Cardiac fibroblast (primary cell): Measurements from ENCODE around the gene PLEKHG7.
"Not testable (repeated sequence)": the region's sequence is repeated elsewhere in the genome, so short reads cannot be mapped to it uniquely, and the experiment has no call there.

Experiments
- DNase-seq, 2 donors: peaks; one replicate each; pipeline versions ENCODE4 v3.0.0 to v3.0.0-alpha.2; 2010; ENCODE audit warnings: low read depth in 2 of 2
- H3K4me3 ChIP-seq, 2 donors: replicated peaks in 1 of 2; 1 replicate in 1 of 2; 2 replicates in 1 of 2; pipeline ENCODE4 v1.5.1; 2011; ENCODE audit warnings: low read depth in 2 of 2, low read length in 2 of 2, mild to moderate bottlenecking in 2 of 2, moderate library complexity in 1 of 2
- TF ChIP-seq, protein P1 (sequence below): IDR thresholded peaks from one replicate; pipeline ENCODE4 v1.5.1; 2011; ENCODE audit warnings: low read depth, mild to moderate bottlenecking, low read length, inconsistent platforms

The PLEKHG7 gene

DNA sequence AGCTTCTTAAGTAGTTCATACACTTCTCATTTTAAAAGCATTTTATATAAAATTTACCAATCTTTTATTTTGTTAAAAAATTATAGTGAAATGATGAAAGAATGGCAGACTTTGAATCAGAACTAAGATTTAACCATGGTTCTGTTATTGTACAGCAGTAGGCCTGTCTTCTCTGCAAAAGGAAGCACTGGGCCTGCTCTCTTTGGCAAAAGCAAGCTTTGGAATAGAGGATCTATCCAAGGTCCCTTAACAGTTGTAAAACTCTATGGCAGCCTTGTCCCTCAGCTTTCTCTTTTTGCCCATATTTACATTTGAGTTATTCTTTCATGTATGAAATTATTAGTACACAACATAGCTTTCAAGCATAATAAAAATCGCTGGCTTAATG, 82.8 kb downstream of the PLEKHG7 start:
- H3K4me3 ChIP-seq = no peak overlapping the region
- DNase-seq = no peak
- TF ChIP-seq, protein P1, sequence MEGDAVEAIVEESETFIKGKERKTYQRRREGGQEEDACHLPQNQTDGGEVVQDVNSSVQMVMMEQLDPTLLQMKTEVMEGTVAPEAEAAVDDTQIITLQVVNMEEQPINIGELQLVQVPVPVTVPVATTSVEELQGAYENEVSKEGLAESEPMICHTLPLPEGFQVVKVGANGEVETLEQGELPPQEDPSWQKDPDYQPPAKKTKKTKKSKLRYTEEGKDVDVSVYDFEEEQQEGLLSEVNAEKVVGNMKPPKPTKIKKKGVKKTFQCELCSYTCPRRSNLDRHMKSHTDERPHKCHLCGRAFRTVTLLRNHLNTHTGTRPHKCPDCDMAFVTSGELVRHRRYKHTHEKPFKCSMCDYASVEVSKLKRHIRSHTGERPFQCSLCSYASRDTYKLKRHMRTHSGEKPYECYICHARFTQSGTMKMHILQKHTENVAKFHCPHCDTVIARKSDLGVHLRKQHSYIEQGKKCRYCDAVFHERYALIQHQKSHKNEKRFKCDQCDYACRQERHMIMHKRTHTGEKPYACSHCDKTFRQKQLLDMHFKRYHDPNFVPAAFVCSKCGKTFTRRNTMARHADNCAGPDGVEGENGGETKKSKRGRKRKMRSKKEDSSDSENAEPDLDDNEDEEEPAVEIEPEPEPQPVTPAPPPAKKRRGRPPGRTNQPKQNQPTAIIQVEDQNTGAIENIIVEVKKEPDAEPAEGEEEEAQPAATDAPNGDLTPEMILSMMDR = no peak

DNA sequence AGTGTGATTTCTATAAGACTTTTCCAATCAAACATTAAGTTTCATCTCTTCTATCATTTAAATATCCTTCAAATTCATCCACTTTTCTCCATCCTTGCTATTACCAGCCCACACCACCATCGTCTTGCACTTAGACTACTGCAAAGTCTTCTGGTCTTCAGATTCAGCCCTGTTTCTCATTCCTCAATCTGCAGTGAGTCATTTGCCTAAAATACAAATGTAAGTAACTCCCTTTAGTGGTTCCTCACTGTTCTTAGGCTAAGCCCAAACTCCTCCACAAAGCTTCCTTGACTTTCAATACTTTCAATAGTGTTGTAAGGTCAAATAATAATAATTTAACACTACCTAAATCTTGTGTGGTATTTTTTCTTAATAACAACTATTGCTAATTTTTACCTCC, 83.3 kb downstream of the PLEKHG7 start:
- DNase-seq = peak; percentile 26 to 62
- TF ChIP-seq, protein P1 = no peak
- no peak overlapping the region for H3K4me3 ChIP-seq

DNA sequence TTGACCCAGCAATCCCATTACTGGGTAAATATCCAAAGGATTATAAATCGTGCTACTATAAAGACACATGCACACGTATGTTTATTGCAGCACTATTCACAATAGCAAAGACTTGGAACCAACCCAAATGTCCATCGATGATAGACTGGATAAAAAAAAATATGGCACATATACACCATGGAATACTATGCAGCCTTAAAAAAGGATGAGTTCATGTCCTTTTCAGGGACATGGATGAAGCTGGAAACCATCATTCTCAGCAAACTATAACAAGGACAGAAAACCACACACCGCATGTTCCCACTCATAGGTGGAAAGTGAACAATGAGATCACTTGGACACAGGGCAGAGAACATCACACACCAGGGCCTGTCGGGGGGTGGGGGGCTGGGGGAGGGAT, 91.6 kb downstream of the PLEKHG7 start:
- not testable (repeated sequence) for DNase-seq, H3K4me3 ChIP-seq

DNA sequence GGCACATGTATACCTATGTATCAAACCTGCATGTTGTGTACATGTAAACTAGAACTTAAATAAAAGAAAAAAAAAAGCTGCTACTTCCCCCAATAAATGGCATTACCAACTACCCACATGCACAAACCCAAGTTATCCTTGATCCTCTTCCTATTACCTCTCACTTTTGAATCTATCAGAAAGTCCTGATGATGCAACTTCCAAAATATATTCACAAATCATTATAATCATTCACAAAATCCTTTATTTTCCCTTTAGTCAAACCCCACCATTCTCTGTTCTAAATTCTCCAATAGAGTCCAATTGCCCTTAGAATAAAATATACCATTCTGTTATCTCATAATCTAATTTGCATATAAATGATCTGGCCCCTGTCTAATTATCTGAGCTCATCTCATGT, 92.0 kb downstream of the PLEKHG7 start:
- H3K4me3 ChIP-seq = no peak overlapping the region
- no peak for DNase-seq
- TF ChIP-seq, protein P1 = no peak

DNA sequence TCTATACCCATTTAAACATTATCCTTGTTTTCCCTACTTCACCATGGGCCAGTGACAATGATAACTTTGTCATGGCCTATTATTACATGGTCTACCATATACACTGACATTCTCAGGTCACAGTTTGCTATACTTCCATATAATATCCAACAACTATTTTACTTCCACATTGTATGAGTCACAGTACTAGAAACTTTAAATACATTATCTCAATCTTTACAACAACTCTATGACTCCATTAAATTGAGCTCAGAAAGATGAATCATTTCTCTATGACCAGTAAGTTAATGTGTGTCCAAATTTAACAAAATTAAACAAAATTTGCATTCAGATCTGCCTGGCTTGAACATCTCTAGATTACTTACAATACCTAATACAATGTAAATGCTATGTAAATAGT, 93.9 kb downstream of the PLEKHG7 start:
- H3K4me3 ChIP-seq = no peak overlapping the region
- DNase-seq = peak in 1 of 2 donors; percentile 28
- TF ChIP-seq, protein P1 = no peak

- TF ChIP-seq, protein P1 = no peak
- DNase-seq = no peak
- H3K4me3 ChIP-seq = no peak overlapping the region
These were observed 100.1 kb downstream of the PLEKHG7 start for GRCh38 chr12:92802906-92803305.

DNA sequence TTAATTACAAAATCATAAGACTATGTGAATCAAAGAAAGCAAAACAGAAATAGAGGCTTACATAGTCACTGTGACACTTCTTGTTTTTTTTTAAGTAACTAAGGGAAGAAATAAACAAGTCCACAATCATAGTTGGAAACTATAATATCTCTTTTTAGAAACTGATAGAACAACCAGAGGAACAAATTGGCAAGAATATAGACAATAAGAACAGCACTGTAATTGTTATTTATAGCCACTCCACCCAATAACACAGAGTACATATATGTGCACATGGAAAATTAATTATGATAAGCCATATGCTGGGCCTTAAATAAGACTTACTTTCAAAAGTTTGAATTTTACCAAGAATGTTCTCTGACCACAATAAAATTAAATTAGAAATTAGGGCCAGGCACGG, 101.1 kb downstream of the PLEKHG7 start:
- TF ChIP-seq, protein P1 = no peak
- no peak overlapping the region for H3K4me3 ChIP-seq
- DNase-seq = no peak
